Stimulated activated CD8-positive, alpha-beta memory T cell treated with anti-CD3 and anti-CD28 coated beads, Interleukin-15, amount 100 ng/mL, for 1 hour (primary cell): ENCODE data around the gene TMBIM6.
"Not testable (repeated sequence)": the region's sequence is repeated elsewhere in the genome, so short reads cannot be mapped to it uniquely, and the experiment has no call there.

Experiments
- DNase-seq: peaks from one replicate; pipeline ENCODE4 v3.0.0-alpha.2; 2020; ENCODE audit warnings: low read depth

Gene TMBIM6

GRCh38 chr12:49777341-49777740, 36.0 kb downstream of the TMBIM6 start:
- DNase-seq = no peak

DNA sequence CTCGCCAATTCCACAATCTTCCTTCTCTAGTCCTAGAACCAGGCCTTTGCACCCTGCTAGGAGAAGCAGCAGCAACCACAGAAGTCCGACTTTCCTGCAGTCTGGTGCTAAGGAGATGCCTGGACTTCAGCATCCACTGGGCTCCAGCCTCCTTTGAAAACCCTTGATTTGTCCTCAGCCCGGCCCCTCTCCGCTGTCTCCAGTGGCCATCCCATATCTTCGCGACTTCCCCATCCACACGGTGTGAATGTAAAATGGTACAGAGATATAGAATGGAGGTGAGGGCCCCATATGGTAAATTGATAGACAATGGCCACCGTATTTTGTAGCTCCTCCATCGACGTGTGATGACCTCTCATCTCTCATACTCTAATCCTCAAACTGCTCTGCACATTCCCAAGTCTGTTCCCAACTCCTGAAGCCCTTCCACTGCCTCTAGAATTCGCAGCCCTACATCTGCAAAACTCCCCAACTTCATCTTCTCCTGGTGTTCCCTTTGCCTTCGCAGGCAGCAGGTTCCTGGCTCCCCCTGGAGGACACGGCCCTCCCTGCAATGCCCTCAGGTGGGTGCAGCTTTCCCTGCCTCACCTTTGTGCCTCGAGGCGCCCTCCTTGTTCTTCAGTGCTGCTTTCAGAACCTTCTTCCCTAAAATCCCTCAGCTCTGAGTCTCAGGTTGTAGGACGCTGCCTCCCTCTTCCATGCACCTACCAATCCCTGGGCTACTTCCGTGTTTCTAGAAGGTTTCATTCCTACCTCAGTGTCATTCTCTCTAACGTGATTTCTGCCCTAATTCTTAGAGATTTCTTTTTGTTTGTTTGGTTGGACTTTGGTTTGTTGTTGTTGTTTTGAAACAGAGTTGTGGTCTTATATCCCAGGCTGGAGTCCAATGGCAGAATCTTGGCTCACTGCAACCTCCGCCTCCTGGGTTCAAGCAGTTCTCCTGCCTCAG, 36.7 kb downstream of the TMBIM6 start:
- peak; percentile 67 for DNase-seq

DNA sequence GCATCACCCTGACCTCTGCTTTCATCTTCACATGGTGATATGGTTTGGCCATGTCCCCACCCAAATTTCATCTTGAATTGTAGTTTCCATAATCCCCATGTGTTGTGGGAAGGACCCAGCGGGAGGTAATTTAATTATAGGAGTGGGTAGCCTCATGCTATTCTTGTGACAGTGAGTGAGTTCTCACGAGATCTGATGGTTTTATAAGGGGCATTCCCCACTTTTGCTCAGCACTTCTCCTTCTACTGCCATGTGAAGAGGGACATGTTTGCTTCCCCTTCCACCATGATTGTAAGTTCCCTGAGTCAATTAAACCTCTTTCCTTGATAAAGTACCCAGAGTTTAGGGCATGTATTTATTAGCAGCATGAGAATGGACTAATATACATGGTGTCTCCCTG, 38.2 kb downstream of the TMBIM6 start:
- DNase-seq = no peak

GRCh38 chr12:49780914-49781313, 39.6 kb downstream of the TMBIM6 start:
- DNase-seq = not testable (repeated sequence)

GRCh38 chr12:49783917-49784676, 42.7 kb downstream of the TMBIM6 start:
- DNase-seq = no peak

- no peak for DNase-seq
These were observed 43.5 kb downstream of the TMBIM6 start for GRCh38 chr12:49784756-49785409.

GRCh38 chr12:49787672-49788071, 46.3 kb downstream of the TMBIM6 start:
- no peak for DNase-seq

DNA sequence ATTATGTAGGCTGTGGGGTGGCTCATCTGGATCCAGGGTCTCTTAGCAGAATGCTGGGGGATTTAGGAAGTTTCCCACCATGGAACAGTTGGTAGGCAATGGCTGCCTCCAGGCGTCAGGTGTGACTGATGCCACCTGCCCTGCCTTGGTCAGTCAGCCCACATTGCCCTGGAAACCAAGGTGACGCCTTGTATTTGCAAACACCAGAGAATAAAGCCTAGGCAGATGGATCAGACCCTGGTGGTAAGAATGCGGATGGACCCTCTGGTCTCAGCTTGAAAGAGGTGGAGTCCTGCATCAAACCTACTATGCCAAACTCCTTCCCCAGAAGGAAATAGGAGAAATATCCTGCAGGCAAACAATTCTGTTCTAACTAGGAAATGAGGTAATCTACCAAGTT, 48.6 kb downstream of the TMBIM6 start:
- no peak for DNase-seq

GRCh38 chr12:49790741-49791555, 49.6 kb downstream of the TMBIM6 start:
- DNase-seq = no peak

DNA sequence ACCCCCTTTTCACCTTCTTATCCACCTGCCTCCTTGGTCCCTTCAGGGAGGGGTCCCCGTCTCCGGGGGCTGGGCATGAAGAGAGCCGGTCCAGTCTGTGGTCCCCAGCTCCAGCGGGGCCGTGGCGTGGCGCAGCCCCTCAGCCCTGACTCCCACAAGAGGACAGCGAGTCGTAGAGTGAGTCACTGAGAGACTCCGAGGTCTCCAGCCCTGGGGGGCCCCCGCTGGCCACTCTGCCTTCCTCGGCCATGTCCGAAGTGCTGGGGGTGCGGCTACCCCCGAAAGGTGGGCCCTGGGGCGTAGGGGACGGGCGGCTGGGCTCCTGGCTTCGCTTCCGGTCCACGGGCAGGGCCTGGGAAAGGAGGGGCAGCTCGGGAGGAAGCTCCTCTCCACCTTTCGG, 50.3 kb downstream of the TMBIM6 start:
- DNase-seq = no peak

- no peak for DNase-seq
These were observed 51.0 kb downstream of the TMBIM6 start for GRCh38 chr12:49792181-49792970.

- no peak for DNase-seq
These were observed 51.7 kb downstream of the TMBIM6 start for GRCh38 chr12:49792976-49793580.

DNA sequence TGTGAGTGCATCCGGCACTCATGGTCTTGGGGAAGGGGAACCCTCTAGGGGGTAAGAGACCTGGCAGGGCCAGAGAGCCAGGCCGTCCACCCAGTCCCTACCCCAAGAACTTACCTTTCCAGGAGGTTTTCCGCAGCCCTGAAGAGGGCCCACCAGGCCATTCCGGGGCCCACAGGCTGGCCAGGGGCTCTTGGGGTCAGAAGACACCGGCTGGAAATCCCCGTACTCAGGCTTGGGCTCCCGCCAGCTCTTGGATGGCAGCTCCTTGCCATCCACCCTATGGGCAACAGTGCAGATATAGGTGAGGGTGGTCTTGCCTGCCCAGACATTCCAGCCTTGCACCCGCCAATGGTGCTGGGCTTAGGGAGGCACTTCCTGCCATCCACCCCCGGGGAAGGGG, 52.3 kb downstream of the TMBIM6 start:
- no peak for DNase-seq

- no peak for DNase-seq
These were observed 52.7 kb downstream of the TMBIM6 start for GRCh38 chr12:49794021-49794420.

DNA sequence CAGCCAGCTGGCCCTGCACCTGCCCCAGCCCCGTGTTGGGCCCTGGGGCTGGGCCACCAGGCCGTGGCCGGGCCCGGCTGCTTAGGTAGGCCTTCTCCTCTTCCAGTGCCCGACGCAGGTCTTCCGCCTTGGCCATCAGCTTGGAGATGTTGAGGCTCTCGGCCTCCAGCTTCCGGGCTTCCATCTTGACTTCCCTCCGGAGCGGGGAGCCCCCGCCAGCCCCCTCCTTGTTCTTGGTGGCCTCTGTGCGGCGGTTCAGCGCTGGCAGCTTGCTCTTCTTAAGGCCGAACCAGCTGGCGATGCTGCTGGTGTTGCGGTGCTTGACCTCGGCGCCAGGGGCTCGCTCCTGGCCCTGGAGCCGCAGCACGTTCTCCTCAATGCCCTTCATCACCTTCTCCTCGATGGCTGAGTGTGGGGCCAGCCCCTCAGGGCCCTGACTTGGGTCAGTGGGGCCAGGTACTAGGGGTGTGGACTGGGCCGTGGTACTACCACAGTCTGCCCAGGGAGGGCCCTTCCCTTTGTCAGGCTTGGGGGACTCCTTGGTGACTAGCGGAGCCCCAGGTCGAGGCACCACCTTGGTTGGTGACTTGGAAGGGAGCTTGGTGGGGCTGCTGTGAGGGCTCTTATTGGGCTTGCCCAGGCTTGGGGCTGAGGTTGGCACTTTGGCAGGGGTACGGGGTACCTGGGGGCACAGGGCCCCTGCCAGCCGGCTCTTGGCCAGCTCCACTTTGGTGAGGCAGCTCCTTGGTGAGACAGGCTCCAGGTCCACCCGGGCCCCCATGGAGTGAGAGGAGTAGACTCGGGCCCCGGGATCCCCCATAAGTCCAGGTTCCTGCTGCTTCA, 53.7 kb downstream of the TMBIM6 start:
- DNase-seq = no peak

- no peak for DNase-seq
These were observed 54.3 kb downstream of the TMBIM6 start for GRCh38 chr12:49795654-49796105.

DNA sequence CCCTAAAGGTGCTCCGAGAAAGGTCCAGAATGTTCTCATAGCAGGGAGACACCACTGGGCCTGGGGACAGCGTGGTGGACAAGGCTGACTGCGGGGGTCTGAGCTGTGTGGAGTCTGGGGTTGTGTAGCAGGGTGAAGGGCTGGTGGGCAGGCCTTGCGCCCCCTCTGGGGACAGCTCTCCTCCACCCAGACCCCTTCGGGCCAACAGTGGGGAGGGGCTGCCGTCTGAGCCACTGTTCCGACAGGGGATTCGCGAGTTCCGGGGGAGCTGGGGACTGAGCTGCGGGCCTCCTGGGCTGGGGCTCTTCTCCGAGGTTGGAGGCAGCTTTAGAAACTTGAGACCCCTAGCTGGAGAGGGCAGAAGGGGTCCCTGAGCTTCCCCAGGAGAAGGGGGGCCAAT, 54.8 kb downstream of the TMBIM6 start:
- DNase-seq = no peak

DNA sequence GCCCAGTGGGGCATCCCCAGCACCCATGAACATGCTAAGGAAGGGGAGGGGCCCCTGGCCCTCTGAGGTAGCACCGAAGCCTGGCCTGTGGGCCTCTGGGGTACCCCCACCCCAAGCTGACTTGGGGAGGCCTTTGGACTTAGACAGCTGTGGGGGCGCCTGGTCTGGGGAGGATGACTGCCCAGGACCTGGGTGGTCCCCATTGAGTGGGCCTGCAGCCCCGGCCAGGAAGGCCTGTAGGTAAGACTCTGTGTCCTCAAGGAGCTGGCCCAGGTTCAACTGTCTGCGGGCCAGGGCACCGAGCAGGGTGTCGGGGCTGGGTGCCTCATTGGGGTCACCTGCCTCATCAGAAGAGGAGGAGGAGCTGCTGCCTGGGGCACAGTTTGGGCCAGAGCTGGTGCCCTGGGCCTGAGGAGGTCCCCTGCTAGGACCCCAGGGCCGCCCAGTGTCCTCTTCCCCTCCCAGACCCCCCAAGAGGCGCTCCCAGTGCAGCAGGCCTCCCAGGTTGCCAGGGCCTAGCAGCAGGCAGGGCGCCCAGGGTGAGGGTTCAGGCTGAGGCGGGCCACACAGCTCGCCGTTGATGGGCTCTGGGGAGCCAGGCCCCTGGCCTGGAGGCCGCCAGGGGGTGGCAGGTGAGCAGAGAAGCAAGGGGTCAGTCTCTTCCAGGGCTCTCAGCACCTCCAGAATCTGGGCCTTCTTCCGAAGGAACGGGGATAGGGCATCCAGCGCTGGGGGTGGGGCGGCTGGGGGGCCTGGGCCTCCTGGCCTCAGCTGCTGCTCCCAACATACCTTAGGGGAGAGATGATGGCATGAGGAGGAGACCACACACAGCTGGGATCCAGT, 55.5 kb downstream of the TMBIM6 start:
- no peak for DNase-seq

GRCh38 chr12:49797449-49797776, 56.1 kb downstream of the TMBIM6 start:
- no peak for DNase-seq
